HL-60 (cell line): Measurements from ENCODE around the gene BEND6.
"Not testable (repeated sequence)": the region's sequence is repeated elsewhere in the genome, so short reads cannot be mapped to it uniquely, and the experiment has no call there.

Experiments used
- CTCF ChIP-seq: IDR thresholded peaks from one replicate; pipeline ENCODE4 v1.5.1; 2011; ENCODE audit warnings: low read length, control low read depth, inconsistent platforms; ENCODE audit not compliant: insufficient read depth
- GABPA ChIP-seq: IDR thresholded peaks from 2 replicates; pipeline ENCODE4 v1.6.1; 2012; ENCODE audit warnings: low read depth
- POLR2AphosphoS5 ChIP-seq: IDR thresholded peaks from 2 replicates; pipeline ENCODE4 v1.6.1; 2012; ENCODE audit warnings: low read depth
- SPI1 ChIP-seq: IDR thresholded peaks from 2 replicates; pipeline ENCODE4 v1.6.1; 2012; ENCODE audit warnings: low read depth, mild to moderate bottlenecking, borderline replicate concordance

DNA sequence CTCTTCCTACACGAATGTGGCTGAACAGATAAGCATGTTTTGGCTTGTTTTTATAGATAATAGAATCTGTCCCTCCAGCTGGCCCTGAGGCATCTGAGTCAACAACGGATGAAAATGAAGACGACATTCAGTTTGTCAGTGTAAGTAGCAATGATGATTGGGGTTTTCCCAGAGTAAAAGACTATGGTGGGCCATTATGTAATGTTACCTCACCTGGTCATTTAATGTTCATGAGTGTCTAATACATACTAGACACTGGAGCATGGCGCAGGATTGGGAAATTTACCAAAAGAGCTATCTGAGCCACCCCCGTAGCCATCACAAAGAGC, 92.3 kb downstream of the BEND6 start:
- TF ChIP-seq SPI1, CTCF, POLR2AphosphoS5, GABPA: not testable (repeated sequence)
